IPS-NIHi7 (cell line): ENCODE measurements around the gene LSM3.

Source experiments
- DNase-seq: peaks from one replicate; pipeline ENCODE4 v3.0.0; 2012; ENCODE audit warnings: mixed read lengths; ENCODE audit errors: extremely low spot score

The LSM3 gene

DNA sequence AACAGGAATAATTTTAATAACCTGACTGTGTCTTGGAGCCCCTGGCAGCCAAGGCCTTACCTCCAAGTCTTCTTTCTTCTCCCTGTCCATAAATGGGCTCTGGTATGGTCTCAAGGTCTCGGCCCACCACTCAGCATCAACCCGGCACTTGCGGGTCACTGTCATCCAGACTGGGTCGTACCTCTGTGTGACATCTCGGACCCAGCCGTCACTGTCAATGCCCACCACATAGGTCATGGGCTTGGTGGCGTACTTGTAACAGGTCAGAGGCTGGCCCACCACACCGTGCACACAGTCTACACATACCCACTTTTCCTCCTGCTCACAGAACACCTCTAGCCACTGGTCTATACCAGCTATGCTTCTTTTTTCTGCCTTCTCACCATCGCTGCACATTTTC, 20.7 kb upstream of the LSM3 start:
- no peak for DNase-seq

DNA sequence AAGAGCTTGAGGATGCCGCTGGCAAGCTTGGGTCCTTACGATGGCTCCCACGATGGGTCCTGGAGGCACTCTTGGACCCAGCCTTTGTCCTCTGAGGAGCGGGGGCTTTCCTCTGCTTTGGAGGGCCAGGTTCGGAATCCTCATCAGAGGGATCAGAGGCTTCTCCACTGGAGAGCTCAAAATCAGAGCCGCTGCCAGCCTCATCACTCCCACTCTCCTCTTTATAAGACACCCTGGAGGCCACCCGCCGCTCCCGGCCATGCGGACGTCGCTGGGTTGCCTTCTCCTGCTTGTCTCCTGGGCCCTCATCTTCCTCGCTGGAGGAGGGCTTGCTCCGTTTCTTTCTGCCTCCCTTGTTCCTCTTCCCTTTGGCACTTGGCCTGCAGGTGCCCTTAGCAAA, 20.2 kb upstream of the LSM3 start:
- DNase-seq = no peak

DNA sequence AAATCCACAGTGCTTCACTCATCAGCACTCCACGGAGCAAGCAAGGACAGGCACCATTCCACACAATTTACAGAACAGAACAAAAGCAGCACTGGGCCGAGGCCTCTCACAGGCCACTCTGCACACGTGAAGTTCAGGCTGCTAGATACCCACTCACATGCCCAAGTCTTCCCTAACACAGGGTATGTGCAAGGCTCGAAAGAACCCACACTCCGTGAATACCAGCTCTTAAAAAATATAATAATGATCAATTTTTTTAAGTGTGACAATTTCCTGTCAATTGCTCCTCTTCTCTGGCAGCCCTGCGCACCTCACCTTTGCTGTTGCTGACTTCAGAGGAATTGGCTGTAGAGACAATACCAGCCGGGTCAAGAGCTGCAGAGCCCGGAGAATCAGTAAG, 19.2 kb upstream of the LSM3 start:
- no peak for DNase-seq

DNA sequence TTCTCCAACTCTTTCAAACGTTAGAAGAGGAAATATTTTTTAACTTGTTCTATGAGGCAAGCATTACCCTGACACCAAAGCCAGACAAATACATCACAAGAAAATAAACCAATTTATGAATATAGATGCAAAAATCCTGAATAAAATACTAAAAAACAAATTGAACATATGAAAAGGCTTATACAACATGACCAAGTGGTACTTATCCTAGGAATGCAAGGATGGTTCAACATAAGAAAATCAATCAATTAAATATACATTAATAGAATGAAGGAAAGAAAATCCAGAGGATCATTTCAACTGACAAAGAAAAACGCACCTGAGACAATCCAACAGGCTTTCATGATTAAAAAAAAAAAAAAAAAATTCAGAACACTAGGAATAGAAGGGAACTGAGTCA, 17.3 kb upstream of the LSM3 start:
- no peak for DNase-seq

DNA sequence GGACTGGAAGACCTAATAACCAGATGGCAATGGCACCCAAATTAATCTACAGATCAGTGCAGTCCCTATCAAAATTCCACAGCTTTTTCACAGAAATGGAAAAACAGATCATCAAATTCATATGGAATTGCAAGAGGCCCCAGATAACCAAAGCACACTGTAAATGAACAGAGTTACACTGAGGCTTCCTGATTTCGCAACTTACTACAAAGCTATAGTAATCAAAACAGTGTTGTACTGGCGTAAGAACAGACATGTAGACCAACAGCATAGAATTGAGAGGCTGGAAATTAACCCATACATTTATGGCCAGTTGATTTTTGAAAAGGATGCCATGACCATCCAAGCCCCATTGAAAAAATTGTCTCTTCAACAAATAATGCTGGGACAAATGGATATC, 16.4 kb upstream of the LSM3 start:
- no peak for DNase-seq

DNA sequence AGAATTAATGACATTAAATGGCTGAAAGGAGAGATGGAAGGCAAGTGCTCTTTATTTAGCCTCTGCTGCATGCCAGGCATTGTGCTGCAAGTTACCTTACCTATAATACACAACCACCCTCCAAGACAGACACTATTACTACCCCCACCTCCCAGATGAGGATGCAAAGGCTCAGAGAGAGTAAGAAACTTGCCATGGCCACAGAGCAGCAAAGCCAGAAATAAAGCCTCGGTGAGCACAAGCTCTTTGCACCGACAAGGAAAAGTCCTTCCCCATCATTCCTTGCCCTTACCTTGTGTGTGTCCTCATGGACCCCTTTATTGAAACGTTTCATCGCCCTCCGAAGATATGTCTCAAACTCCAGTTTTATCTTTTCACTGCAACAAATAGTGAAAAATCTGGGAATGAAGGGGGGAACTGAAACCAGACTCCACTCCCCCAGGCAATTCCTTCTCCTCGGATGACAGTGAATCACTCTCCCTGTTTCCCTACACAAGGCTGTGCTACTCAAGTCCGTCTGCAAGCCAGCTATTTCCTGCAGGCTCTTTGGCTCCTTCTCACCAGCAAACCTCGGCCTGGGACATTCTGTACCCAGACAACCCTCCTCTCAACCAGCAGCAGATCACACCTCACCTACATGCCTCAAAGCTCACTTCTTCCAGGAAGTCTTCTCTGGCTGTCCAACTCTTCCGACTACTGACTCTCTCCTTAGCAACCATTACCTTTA, 11.6 kb upstream of the LSM3 start:
- no peak for DNase-seq

DNA sequence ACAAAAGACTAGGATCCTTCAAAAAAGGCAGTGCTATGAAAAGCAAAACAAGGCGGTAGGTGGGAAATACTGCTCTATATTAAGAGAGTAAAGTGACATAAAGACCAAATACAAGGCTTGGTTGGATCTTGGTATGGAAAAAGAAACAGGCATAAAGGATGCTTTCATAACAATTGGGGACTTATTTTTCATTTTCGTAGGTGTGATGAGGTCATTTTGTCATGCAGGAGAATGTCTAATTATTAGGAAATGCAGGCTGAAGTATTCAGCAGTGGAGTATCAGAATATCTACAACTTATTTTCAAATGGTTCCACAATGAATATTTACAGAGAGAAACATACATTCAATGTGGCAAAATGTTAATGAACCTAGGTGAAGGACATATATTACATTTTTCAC, 9.2 kb upstream of the LSM3 start:
- no peak for DNase-seq

DNA sequence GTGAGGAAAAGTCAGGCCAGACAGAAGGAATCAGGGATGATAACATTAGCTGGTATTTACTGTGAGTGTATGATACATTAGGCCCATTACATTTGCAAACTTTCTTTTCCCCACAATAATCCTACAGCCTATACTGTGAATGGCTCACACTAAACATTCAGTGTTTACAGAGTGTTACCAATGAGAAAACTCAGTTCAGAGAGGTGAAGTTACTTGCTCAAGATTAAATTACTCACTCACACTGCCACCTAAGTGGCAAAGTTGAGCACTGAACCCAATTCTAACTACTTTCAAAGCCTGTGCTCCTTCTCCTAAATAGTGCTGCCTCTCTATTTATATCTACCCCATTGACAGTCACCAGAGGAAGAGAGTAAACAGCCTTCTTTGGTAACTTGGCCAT, 8.7 kb upstream of the LSM3 start:
- no peak for DNase-seq

DNA sequence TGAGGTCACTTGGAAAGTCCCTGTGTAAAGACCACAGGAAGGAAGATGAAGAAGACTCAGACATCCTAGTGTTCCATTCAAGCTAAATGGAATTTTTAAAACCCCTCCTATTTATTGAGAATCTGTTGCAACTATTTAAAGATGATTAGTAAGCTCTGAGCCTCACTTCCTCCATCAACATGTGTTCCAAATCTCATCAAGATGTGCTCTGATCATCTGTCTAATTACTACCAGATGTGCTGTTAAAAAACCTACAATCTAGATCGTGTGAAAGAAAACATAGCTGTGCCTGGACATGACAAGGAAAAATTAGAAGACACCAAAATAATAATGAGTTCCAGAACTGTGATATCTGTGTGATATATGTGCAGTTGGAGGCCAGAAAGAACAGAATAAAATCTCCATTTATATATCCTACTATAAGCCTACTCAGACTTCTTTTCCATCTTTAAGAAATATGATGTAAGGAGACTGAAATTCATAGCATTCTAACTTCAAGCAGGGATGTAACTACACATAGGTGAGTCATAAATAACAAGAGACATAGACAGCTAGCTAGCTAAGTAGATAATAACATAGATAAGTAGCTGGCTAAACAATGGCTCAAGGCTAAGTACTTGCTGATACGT, 8.0 kb upstream of the LSM3 start:
- no peak for DNase-seq

DNA sequence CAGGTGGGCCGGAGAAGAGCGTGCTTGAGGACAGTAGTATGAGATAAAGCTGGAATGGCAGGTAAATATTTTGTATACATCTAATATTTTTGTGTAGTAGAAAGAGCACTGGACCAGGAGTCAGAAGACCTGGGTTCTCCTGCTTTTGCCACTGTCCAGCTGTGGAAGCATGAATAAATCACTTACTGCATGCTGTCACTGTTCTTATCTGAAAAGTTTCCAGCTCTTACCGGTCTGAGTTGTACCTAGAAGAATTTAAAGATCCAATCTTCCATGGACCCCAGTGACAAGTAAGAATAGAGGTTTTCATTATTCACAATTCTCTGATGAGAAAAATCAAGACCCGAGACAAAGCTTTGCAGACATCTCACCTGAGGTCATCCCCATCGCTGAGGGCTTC, 6.1 kb upstream of the LSM3 start:
- no peak for DNase-seq

DNA sequence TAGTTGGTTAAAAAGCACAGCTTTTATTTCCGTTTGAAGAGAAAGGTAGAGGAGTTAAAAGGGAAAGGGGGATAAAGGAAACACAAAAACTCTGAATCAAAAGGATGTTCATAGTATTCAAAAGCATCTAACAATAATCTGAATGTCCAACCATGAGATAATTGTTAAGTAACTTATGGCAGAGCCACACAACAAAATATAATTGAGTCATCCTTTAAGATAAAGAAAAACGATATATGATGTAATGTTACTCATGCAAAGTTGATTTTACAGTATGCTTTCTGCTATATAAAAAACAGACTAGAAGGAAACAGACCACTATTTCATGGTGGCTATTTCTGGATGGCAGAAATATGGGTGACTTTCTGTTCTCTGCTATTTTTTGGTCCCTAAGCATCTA, 4.1 kb upstream of the LSM3 start:
- no peak for DNase-seq

DNA sequence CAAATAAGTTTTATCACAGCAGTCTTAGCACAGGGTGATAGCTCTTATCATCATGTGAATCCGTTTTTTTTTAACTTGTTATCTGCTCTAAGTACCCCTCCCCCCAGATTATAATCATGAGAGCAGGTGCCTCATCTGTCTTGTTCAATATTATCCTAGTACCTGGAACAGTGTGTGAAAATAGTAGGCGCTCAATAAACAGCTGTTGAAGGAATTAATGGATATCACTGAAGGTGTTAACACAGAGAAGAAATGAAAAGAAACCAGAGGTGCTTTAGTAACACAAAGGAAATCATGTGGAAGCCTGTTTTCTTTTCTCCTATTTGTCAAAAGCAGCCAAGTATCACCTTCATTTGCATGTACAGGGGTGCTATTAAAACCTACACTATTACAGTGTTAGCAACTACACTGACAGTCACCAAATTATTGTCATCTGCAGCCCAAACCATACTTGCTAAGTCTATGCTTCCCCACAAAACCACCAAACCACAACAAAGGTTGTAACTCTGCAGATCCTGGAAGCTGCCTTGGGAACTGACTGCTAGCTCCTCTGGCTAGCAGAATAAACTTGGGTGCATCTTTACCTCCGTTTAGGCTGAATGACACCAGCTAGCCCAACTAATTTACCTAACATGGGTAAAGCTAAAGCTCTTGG, 3.1 kb upstream of the LSM3 start:
- DNase-seq = no peak

DNA sequence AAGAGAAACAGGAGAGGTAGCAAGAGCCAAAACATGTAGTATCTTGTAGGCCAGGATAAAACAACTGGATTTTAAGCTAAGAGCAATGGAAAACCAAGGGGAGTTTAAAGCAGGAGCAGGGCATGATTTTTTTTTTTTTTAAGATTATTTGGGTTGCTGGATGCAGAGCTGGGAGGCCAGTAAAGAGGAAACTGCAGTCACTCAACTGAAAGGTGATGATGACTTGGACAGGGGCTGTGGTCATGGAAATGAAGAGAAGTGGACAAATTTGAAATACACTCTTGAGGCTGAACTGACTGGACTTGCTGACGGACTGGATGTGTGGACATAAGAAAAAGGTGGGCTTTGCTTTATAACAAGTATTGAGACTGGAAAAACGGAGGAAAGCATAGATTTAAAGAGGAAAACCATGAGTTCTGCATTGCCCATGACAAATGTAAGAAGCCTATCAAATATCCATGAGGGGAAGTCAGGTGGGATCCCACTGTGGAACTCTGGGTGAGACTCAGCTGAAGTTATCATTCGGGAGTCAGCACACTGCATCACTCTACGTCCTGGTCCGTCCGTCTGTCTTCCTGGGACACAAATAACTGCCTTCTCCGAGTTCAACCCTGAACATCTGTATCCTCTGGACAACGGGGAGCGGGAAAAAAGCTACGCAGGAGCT, 904 bp upstream of the LSM3 start:
- no peak for DNase-seq

DNA sequence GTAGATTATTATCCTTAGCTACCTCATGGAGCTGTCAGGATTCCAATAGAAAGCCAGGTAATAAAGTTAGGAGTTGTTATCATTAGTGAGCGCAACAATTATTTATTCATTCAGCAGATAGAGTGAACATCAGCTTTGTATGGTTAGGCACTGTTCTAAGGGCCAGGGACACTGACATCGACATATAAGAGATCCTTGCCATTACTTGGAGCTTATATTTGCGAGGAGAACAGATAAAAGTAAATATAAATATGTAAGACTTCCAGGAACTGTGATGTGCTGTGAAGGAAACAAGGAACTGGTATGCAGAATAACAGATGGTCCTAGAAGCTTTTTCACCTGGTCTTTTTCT, 473 bp downstream of the LSM3 start:
- no peak for DNase-seq

DNA sequence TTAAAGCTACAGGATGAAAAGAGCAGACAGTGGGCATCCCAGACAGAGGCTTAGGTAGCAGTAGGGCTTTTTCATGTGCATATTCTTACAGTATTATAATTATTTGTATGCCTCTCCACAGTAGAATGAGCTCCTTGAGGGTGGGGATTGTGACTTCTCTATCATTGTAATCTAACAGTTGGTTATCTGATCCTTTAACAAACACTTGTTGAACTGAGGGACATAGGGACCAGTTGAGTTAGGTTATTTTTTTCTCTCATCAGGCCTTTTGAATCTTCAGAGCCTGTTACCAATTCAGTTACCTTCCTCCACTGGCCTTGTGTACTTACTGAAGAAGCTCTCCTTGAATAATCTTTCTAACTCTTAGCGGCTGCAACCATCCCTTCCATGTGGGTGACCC, 1.2 kb downstream of the LSM3 start:
- no peak for DNase-seq

DNA sequence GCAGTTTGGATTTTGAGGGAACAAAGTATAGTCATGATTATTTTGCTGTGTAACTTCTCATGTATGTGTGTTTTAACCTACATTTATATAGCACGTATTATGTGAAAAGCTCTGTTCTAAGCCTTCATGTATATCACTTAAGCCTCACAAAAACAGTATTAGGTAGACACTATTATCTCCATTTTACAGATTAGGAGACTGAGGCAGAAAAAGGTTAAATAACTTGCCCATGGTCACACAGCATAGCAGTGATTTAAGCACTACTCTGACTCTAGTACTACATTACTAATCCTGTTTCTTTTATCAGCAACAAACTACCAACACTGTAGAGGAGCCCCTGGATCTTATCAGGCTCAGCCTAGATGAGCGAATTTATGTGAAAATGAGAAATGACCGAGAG, 2.6 kb downstream of the LSM3 start:
- DNase-seq = no peak

DNA sequence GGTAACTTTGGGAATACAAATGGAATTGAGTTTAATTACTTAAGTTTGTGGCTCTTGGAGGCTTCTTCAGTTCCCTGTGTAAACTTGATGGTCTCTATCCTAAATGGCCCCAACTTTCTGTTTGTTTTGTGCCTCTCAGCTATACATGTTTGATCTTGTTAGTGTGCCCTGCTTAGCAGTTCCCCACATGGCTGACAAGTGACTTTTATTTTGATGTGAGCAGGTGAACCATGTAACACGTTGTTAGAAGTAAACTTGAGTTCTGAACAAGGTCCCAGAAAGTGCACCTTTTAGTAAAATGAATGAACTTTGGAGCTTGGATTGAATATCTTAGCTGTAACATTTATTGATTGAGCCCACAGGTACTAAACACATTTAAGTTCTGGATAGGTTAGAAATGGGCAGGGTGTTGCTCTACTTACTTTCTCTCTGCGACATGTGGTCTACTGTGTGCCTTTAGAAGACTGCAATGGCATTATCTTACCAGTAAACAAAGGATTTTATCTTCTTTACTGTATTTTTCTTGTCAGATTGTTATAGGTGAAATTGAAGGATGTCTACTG, 4.5 kb downstream of the LSM3 start:
- DNase-seq = no peak

DNA sequence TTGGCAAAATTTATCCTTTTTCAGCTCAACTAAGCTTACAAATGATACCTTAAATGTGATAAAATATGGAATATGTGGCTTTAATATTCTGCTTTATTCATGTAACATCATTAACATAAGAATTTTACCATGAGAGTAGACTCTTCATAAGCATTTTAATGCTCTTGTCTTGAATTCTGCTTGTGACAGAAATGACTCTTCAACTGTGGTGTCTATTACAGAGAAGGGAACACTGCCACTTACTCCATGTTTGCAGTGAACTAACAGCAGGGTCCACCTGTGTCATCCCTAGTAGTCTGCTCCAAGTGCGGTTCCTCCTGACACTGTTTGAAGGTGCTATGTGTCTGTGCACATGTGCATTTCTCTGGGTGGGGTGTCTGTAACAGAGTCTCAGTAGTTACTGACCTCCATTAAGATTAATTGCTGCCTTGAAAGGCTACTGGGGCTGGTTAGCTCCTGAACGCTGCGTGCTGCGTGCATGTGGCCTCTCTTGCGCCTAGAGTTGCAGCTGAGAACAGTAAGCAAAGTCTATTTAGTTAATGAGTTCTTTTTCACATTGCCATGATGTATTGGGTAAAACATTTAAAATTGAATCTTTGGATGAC, 8.3 kb downstream of the LSM3 start:
- no peak for DNase-seq

DNA sequence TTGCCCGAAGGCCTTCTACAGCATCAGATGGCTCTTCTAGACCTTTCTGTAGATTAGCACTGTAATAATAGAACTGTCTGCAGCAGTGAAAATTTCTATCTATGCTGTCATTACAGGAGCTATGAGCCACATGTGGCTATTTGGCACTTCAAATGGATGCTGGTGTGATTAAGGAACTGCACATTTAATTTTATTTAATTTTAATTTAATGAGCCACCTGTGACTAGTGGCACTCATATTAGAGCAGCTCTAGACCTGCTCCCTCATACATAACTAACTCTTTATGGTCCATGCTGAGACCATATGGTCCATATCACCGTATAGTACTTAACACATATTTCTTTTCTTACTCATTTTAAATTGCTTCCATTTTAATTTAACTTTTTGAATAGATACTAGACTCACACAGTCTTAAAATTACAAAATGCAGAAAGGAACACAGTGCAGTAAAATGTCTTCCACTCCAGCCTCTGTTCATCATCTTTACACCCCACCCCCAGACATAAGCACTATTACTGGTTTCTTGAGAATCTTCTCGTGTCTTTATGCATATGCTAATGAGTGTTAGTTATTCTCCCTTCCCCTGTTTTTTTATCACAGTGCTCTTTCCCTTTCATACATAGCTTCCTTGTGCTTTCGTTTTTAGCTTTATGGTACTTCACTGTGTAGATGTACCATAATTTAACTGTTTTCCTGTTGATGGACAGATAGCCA, 9.6 kb downstream of the LSM3 start:
- DNase-seq = no peak

DNA sequence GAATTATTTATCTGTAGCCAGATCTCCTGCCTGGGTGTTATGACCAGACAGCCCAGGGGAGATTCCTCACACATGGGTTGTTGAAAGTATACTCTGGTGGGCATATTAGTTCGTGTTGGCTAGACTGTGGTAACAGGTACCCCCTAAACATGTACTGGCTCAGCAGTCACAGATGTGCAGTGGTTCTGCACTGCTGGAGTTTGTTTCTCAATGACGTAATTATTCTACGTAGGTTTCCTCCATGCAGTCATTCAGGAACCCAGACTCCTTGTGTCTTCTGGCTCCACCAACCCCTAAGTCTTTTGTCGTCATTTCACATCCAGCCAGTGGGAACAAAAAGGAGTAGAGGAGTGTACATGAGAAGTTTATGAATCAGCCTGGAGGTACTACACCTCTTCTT, 16.2 kb downstream of the LSM3 start:
- no peak for DNase-seq

DNA sequence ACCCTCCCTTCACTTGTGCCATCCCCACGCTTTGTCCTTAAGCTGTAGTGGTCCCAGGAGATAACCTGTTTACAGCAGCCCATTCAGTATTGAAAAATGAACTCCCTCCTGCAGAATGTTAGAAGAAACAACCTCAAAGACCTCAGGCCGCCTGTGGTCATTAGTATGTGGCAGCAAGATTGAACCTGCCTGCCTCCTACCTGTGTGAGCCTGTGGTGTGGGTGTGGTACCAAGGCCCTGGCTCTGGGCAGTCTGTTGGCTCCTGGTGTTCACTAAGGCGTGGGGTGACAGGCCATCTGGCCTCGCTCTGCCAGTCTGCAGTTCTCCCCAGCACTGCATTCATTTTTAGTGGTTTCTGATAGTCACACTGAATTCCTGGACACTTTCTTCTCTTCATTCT, 21.0 kb downstream of the LSM3 start:
- DNase-seq = no peak

DNA sequence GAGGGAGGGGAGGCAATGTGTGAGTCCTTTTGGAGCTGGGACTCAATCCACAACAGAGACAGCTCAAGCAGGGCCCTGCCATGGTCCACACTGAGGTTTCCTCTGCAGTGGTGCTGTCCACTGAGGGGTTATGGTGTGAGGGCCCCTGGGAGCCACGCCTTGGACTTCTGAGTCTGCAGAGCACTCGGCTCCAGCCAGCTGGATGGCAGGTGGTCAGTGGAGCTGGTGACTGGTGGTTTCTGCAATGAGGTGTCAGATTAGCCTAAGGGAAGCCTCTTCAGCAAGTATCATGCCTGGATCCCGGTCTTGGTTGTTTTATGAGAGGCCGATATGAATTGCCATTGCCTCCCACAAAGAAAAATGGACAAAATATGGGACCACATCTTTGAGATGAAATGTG, 21.7 kb downstream of the LSM3 start:
- no peak for DNase-seq
